Cardiac fibroblast (primary cell): ENCODE results near the gene UPK2.

Experiments
- DNase-seq, 2 donors: peaks; one replicate each; pipeline versions ENCODE4 v3.0.0 to v3.0.0-alpha.2; 2010; ENCODE audit warnings: low read depth in 2 of 2
- H3K4me3 ChIP-seq, 2 donors: replicated peaks in 1 of 2; 1 replicate in 1 of 2; 2 replicates in 1 of 2; pipeline ENCODE4 v1.5.1; 2011; ENCODE audit warnings: low read depth in 2 of 2, low read length in 2 of 2, mild to moderate bottlenecking in 2 of 2, moderate library complexity in 1 of 2
- TF ChIP-seq, protein P1 (sequence below): IDR thresholded peaks from one replicate; pipeline ENCODE4 v1.5.1; 2011; ENCODE audit warnings: low read depth, mild to moderate bottlenecking, low read length, inconsistent platforms

Gene UPK2

DNA sequence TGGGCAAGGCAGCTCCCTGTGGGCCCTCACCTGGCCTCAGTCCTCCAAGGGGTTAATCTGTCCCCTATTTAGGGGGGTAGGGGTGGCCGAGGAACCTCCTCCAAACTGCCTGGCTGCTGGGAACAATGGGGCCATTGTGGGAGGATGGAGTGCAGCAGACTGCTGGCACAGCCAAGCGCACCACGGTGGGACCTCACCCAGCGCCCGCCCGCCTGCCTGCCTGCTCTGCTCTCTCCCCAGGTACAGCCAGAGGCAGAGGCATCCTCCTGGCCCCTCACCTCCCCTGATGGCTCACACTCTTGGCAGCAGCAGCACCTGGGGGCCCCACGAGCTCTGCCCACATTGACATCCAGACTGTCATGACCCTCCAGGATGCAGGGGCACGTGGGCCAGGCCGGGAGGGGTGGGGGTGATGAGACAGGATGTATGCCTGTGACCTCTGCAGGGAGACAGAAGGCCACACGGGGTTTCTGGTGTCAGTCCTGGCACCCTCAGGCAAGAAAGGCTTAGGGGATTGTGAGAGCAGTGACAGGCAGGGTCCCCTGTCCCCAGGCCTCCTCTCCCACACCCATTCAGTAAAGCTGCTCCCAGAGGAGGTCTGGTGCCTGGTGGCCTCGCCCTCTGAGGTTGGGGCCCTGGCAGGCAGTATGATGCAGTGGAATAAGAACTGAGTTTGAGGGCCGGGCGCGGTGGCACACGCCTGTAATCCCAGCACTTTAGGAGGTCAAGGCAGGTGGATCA, 41.8 kb upstream of the UPK2 start:
- TF ChIP-seq, protein P1, sequence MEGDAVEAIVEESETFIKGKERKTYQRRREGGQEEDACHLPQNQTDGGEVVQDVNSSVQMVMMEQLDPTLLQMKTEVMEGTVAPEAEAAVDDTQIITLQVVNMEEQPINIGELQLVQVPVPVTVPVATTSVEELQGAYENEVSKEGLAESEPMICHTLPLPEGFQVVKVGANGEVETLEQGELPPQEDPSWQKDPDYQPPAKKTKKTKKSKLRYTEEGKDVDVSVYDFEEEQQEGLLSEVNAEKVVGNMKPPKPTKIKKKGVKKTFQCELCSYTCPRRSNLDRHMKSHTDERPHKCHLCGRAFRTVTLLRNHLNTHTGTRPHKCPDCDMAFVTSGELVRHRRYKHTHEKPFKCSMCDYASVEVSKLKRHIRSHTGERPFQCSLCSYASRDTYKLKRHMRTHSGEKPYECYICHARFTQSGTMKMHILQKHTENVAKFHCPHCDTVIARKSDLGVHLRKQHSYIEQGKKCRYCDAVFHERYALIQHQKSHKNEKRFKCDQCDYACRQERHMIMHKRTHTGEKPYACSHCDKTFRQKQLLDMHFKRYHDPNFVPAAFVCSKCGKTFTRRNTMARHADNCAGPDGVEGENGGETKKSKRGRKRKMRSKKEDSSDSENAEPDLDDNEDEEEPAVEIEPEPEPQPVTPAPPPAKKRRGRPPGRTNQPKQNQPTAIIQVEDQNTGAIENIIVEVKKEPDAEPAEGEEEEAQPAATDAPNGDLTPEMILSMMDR: no peak
- peak in 1 of 2 donors; percentile 36 for DNase-seq
- H3K4me3 ChIP-seq: no peak overlapping the region

DNA sequence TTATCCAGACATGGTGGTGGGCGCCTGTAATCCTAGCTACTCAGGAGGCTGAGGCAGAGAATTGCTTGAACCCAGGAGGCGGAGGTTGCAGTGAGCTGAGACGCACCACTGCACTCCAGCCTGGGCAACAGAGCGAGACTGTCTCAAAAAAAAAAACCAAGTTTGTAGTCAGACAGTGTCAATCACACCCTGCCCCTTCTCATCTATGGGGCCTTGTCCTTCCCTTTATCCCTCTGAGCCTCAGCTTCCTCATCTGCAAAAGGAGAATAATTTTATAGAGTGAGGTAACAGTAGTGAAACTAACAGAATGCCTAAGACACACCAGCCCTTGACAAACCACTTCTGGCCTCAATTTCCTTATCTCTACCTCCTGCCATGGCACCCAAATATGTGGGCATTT, 41.1 kb upstream of the UPK2 start:
- no peak overlapping the region for H3K4me3 ChIP-seq
- TF ChIP-seq, protein P1: no peak
- no peak for DNase-seq

- DNase-seq: no peak
- TF ChIP-seq, protein P1: no peak
- no peak overlapping the region for H3K4me3 ChIP-seq
These were observed 40.7 kb upstream of the UPK2 start for GRCh38 chr11:118915396-118915795.

DNA sequence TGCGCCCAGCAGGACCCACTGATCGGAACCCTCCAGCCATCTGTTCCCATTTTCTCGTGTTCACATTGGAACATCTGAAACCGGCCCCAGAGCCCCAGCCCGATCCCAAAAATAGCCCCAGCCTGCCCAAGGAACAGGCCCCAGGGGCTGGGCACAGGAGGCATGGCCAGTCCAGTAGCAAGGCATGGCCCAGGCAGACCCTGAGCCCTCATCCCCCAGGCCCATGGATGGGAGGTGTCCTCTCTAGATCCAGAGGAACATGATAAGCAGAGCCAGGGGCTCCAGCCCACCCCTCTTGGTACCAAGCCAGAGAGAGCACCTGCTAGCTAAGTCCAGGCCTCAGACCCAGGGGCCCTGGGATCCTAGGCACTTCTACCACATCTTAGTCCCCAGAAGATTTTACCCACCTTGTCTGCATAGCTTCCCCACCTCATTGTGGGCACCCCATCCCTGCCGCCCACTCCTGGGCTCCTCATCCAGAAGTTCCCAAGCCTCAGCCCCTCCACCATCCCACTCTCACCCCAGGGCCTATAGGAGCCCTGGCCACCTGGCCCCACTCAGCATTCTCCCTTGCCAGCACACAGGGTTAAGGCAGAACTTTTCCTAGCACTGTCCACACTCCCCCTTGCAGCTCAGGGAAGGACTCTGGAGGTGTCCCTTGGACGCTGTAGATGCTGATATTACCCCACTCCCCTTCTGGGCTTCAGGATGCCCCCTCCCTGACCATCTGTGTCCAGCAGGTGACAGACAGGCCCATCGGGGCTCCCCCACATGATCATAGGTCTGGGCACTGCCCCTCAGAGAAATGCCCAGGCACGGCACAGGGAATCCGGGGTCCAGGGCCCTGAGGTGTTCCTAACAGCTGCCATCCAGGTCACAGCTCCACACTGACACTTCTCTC, 39.9 kb upstream of the UPK2 start:
- TF ChIP-seq, protein P1: no peak
- H3K4me3 ChIP-seq: peak overlapping the region; percentile 17 to 27
- DNase-seq: no peak

GRCh38 chr11:118916842-118917388, 39.2 kb upstream of the UPK2 start:
- peak overlapping the region; percentile 17 to 27 for H3K4me3 ChIP-seq
- DNase-seq: peak; percentile 81 to 94
- TF ChIP-seq, protein P1: no peak

- DNase-seq: peak; percentile 94 to 95
- TF ChIP-seq, protein P1: no peak
- peak overlapping the region; percentile 22 to 99 for H3K4me3 ChIP-seq
These were observed 38.5 kb upstream of the UPK2 start for GRCh38 chr11:118917481-118918127.
